Measurements from ENCODE around the gene NTSR1. TPM values are rescaled to one million over a fixed set of nuclear protein-coding genes. Genes with fewer than 3 reads are reported as not detected.

NTSR1 gene
- total and polyA plus RNA-seq, 11 donors: 0.01 to 0.32 (median 0.07) TPM; not detected in 7

DNA sequence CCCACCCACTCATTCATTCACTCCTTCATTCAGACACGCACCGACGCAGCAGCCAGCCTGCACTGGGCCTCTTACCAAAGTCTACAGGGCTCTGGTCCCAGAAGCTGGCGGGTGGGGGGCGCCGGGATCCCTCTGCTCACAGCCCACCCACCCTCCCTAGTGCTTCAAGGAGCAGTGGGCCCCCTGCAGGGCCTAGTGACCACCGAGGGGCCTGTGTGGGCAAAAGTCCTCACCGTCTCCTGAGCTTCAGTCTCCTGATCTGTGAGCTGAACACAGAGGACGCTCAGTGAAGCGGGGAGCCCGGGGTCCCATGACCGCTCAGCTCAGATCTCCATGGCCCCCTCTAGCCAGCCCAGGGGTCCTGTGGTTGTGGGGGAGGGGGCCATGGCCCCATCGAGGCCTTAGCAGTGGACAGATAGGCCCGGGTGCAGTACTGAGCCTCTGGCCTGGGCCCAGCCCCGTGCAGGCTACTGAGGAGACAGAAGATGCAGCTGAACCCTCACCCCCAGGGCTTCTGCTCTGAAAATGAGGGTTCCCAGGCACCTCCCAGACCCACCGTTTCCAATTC lies 54.2 kb downstream of the NTSR1 start:
- Histone ChIP-seq H3K4me3 (no peak overlapping the region), H3K4me1 (peaks cover 0 to 6% (median 0%) of the 10 kb centered on the region in 12 donors), H3K9me3 (no peaks in the 10 kb centered on the region), H3K36me3 (no peaks in the 10 kb centered on the region), H3K27ac (no peak overlapping the region), H3K27me3 (peaks cover 0 to 58% (median 12%) of the 10 kb centered on the region in 9 donors)
- no peak for ATAC-seq
- TF ChIP-seq, protein P1, sequence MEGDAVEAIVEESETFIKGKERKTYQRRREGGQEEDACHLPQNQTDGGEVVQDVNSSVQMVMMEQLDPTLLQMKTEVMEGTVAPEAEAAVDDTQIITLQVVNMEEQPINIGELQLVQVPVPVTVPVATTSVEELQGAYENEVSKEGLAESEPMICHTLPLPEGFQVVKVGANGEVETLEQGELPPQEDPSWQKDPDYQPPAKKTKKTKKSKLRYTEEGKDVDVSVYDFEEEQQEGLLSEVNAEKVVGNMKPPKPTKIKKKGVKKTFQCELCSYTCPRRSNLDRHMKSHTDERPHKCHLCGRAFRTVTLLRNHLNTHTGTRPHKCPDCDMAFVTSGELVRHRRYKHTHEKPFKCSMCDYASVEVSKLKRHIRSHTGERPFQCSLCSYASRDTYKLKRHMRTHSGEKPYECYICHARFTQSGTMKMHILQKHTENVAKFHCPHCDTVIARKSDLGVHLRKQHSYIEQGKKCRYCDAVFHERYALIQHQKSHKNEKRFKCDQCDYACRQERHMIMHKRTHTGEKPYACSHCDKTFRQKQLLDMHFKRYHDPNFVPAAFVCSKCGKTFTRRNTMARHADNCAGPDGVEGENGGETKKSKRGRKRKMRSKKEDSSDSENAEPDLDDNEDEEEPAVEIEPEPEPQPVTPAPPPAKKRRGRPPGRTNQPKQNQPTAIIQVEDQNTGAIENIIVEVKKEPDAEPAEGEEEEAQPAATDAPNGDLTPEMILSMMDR (IDR thresholded peaks at IDR 0.05): no peak
- TF ChIP-seq POLR2A (IDR thresholded peaks at IDR 0.05): no peak
- WGBS, 4 donors: 87 to 90% (median 89%) methylated on average over 9 to 16 of the region's 16 CpGs
- intact Hi-C loops (cut with DNase I): no loop called here
- peak in 3 of 5 donors; percentile 14 to 44 (median 19) for DNase-seq

DNA sequence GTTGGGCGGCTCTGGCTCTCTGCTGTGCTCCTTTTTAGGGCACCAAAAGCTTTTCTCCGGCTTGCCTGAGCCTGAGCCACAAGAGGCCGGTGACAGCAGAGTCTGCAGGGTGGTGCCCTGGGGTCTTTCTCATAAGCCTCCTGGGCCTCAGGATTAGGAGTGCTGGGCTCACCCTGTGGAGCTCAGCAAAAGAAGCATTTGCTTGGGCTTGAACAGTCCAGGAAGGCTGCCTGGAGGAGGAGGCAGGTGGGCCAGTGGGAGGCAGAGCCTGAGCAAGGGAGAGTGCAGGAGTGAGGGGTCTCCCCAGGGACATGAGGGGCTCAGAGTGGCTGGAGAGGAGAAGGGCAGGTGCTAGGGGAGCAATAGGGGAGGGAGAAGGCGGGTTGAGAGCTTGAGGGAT lies 54.8 kb downstream of the NTSR1 start:
- TF ChIP-seq, protein P1 (IDR thresholded peaks at IDR 0.05): no peak
- TF ChIP-seq POLR2A (IDR thresholded peaks at IDR 0.05): no peak
- Histone ChIP-seq H3K4me1 (peaks cover 0 to 6% (median 0%) of the 10 kb centered on the region in 12 donors), H3K9me3 (no peaks in the 10 kb centered on the region), H3K27ac (no peak overlapping the region), H3K36me3 (no peaks in the 10 kb centered on the region), H3K4me3 (no peak overlapping the region), H3K27me3 (peaks cover 0 to 58% (median 12%) of the 10 kb centered on the region in 9 donors)
- intact Hi-C loops (cut with DNase I): no loop called here
- ATAC-seq: no peak
- DNase-seq: peak in 2 of 5 donors; percentile 13 to 18
- 90 to 98% (median 96%) methylated on average over 4 of the region's 4 CpGs for WGBS, 4 donors

DNA sequence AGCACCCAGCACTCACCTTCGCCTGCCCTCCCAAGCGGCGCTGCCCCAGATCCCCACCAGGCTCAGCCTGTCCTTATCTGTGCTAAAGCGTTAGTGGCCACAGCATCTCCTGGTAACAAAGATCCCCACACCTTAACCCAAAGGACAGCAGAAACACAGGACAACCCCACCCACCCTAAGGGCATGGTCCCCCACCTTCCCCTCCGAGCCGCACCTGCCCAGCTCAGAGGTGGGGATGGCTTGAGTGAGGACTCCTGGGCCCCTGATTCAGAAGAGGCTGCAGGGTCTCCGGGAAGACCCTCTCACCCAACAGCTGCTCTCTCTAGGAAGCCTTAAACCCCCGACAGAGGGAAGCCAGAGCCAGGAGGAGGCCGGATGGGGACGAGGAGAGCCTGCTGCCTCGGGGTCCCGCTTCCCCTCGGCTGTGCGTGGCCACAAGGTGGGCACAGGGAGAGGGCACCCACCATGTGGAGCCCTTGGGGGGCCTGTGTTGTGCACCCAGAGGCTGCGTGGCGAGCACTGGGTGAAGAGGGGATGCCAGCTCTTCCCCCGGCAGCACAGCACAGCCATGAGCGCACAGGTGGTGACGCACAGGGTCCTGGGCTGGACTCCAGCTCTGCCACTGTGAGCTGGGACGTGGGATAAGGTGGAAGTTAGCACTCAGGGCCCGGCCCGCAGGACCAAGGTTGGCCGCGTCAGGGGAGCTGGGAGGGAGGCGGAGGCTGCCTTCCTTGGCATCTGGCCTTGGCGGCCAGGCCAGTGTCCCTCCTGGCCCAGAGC lies 55.7 kb downstream of the NTSR1 start:
- ATAC-seq (no peak), DNase-seq (peak in 3 of 5 donors; percentile 9 to 52 (median 25))
- no peaks in the 10 kb centered on the region for H3K9me3 ChIP-seq
- no peak overlapping the region for H3K27ac ChIP-seq
- TF ChIP-seq, protein P1 (IDR thresholded peaks at IDR 0.05): no peak
- no peak for TF ChIP-seq POLR2A (IDR thresholded peaks at IDR 0.05)
- H3K27me3 ChIP-seq: peaks cover 0 to 58% (median 12%) of the 10 kb centered on the region in 9 donors
- peaks cover 0 to 9% (median 0%) of the 10 kb centered on the region in 12 donors for H3K4me1 ChIP-seq
- intact Hi-C loops (cut with DNase I): no loop called here
- no peak overlapping the region for H3K4me3 ChIP-seq
- 89 to 92% (median 90%) methylated on average over 11 to 26 of the region's 26 CpGs for WGBS, 4 donors
- H3K36me3 ChIP-seq: no peaks in the 10 kb centered on the region

DNA sequence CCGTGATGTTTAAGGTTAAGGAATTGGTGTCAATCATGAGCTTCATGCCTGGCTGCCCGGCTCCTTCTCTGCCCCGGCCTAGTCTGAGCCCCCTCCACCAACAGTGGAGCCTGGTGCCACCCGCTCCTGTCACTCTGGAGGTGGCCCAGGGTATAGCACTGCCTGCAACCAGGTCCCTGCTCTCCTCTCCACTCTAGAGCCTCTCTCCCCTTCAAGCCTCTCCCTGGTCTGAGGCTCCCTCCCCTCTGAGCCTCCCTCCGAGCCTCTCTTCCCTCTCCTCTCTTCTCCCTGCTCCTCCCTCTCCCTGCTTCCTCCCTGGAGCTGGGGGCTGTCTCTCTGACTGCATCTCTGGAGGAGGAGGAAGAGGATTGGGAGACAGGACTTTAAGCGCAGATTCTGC lies 56.4 kb downstream of the NTSR1 start:
- no peaks in the 10 kb centered on the region for H3K36me3 ChIP-seq
- 78 to 83% (median 81%) methylated on average over 6 of the region's 6 CpGs for WGBS, 4 donors
- TF ChIP-seq, protein P1 (IDR thresholded peaks at IDR 0.05): no peak
- no peak for TF ChIP-seq POLR2A (IDR thresholded peaks at IDR 0.05)
- no peak overlapping the region for H3K27ac ChIP-seq
- ATAC-seq (no peak), DNase-seq (no peak)
- H3K9me3 ChIP-seq: no peaks in the 10 kb centered on the region
- peaks cover 0 to 9% (median 0%) of the 10 kb centered on the region in 12 donors for H3K4me1 ChIP-seq
- no peak overlapping the region for H3K4me3 ChIP-seq
- peaks cover 0 to 58% (median 12%) of the 10 kb centered on the region in 9 donors for H3K27me3 ChIP-seq
- intact Hi-C loops (cut with DNase I): no loop called here

Data from heart left ventricle (tissue), 16 donors.